GM12878 (cell line): ENCODE data around the gene TCF7L2. TPM values are rescaled to one million over a fixed set of nuclear protein-coding genes. Genes with fewer than 3 reads are reported as not detected.

ENCODE experiments used
- BCL11A ChIP-seq: IDR thresholded peaks from 2 replicates; pipeline ENCODE4 v1.6.1; 2011; ENCODE audit warnings: low read depth, low read length
- BCLAF1 ChIP-seq: fragments of 450-650 bp; IDR thresholded peaks from 2 replicates; pipeline ENCODE4 v1.6.1; 2017; ENCODE audit warnings: antibody characterized with exemption, mild to moderate bottlenecking, moderate library complexity
- CREB1 ChIP-seq: IDR thresholded peaks from 2 replicates; pipeline ENCODE4 v1.6.1; 2012; ENCODE audit warnings: low read depth, mild to moderate bottlenecking, inconsistent platforms
- E2F4 ChIP-seq: IDR thresholded peaks from 2 replicates; pipeline ENCODE4 v1.6.1; 2012; ENCODE audit warnings: low read depth, low read length, improper control_type of control experiment
- GATAD2B ChIP-seq: fragments of 450-650 bp; conservative IDR thresholded peaks from 2 replicates; pipeline ENCODE4 v1.6.1; 2017; ENCODE audit warnings: low read depth, mild to moderate bottlenecking, moderate library complexity
- PBX3 ChIP-seq: IDR thresholded peaks from 2 replicates; pipeline ENCODE4 v1.6.1; 2011; ENCODE audit warnings: mild to moderate bottlenecking, low read depth, low read length, moderate library complexity; ENCODE audit not compliant: insufficient replicate concordance
- WRNIP1 ChIP-seq: IDR thresholded peaks from 2 replicates; pipeline ENCODE4 v1.6.1; 2011; ENCODE audit warnings: low read depth, low read length, improper control_type of control experiment, borderline replicate concordance
- polyA plus RNA-seq, 11 experiments: library from polyadenylated mRNA; depleted of rRNA in 4 of 11; unstranded in 6 of 11; stranded (reverse) in 5 of 11; fragments of >200 nt; fragmentation: Nextera tagmentation in 4 of 11; fragmentation: Illumina TruSeq in 1 of 11; extraction: Ambion mirVana in 4 of 11; extraction: Trizol in 1 of 11; gene quantifications; 1 replicate in 1 of 11; 2 replicates in 10 of 11; pipeline versions ENCODE4 v1.2.1 to v1.2.3, GENCODE V29; 2011 to 2016; ENCODE audit warnings: inconsistent platforms in 2 of 11, missing spikeins in 2 of 11, low read depth in 1 of 11
- total RNA-seq, 4 experiments: library from RNA; depleted of rRNA in 3 of 4; stranded (reverse); fragments of >200 nt in 3 of 4; fragmentation: Illumina TruSeq in 1 of 4; extraction: Trizol in 1 of 4; gene quantifications; 2 replicates each; pipeline versions ENCODE4 v1.2.1 to v1.2.3, GENCODE V29; 2013 to 2021
- TF ChIP-seq, protein P1 (sequence below): fragments of 150-350 bp; IDR thresholded peaks from 2 replicates; pipeline ENCODE4 v1.6.1; 2016; ENCODE audit warnings: low read depth, low read length

The TCF7L2 gene
- total and polyA plus RNA-seq, 10 of the 15 experiments (the other 5 are each of a cell fraction or from before 2014, with no cell fraction given) = 0.02 to 1.1 (median 0.35) TPM; not detected in 4

DNA sequence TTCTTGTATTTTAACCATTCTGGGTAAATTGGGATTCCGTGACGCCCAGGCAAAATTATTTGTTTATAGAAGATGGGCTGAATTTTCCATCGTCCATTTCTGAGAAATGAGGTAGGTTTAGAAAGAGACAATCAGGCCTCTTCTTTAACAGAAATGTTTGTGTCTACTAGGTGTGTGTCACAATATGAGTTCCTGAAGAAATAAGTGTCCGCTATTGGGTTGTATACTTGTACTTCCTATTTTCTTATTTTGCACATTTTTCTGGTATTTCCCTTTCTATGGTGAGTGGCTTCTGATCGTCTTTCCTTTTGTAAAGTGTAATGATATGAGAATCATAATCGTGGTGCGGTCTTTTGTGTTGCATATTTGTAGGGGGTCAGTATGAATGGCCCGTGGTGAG is 83.9 kb downstream of the TCF7L2 start (continued):
- TF ChIP-seq PBX3 (no peak), BCL11A (no peak), E2F4 (no peak), GATAD2B (no peak), CREB1 (no peak), BCLAF1 (no peak), WRNIP1 (no peak)
- TF ChIP-seq, protein P1, sequence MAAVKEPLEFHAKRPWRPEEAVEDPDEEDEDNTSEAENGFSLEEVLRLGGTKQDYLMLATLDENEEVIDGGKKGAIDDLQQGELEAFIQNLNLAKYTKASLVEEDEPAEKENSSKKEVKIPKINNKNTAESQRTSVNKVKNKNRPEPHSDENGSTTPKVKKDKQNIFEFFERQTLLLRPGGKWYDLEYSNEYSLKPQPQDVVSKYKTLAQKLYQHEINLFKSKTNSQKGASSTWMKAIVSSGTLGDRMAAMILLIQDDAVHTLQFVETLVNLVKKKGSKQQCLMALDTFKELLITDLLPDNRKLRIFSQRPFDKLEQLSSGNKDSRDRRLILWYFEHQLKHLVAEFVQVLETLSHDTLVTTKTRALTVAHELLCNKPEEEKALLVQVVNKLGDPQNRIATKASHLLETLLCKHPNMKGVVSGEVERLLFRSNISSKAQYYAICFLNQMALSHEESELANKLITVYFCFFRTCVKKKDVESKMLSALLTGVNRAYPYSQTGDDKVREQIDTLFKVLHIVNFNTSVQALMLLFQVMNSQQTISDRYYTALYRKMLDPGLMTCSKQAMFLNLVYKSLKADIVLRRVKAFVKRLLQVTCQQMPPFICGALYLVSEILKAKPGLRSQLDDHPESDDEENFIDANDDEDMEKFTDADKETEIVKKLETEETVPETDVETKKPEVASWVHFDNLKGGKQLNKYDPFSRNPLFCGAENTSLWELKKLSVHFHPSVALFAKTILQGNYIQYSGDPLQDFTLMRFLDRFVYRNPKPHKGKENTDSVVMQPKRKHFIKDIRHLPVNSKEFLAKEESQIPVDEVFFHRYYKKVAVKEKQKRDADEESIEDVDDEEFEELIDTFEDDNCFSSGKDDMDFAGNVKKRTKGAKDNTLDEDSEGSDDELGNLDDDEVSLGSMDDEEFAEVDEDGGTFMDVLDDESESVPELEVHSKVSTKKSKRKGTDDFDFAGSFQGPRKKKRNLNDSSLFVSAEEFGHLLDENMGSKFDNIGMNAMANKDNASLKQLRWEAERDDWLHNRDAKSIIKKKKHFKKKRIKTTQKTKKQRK = no peak
- TF ChIP-seq, all 136 proteins: peak for 0
